Measurements from ENCODE around the gene NANOS3.

The NANOS3 gene

DNA sequence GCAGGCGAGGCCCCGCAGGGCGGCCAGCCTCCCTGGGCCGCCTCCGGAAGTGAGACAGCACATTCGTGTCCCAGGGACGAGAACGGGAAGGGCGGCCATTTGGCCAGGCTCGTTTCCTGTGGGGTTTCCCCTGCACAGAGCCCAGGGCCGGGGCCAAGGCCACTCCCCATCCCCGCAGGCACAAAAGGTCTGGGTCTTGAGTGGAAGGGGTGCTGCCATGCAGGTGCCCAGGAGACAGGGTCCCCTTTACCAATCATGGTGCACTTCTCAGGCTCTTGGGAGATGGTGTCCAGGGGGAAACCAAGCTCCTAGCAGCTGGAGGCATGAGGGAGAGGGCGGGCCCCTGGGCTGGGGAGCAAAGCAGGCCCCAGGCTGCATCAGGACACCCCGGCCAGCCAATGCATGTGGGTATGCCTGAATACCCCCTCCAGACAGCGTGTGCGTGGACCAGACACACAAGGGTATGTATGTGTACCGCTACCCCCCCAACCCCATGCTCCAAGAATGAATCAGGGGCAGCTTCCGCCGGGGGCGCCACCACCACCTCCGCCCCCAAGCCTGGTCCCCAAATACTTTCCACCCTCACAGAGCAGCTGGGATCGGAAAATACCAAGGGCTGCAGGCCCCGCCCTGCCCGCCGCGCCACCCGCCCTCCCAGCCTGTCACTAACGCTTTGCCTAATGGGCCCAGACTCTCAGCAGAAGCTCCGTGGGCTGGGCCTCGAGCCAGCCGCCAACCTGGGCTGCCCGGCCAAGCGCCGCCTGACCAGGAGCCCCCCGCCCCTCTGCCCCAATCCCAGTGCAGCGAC is 37.6 kb upstream of the NANOS3 start:
- Histone ChIP-seq H3K27ac (ENCODE audit: low read length) (peak overlapping the region; percentile 98), H3K9me3 (ENCODE audit: control insufficient read depth in 1 of 2, low read length in 2 of 2) (no peaks in the 10 kb centered on the region), H3K36me3 (ENCODE audit: control insufficient read depth in 1 of 2, insufficient read depth in 2 of 2, low read length in 2 of 2) (peaks cover 8 to 50% of the 10 kb centered on the region in 2 donors), H3K4me3 (ENCODE audit: low read depth in 1 of 2, low read length in 2 of 2) (peak overlapping the region; percentile 89 to 94), H3K27me3 (ENCODE audit: low read depth, low read length) (no peaks in the 10 kb centered on the region), H3K4me1 (ENCODE audit: control insufficient read depth in 1 of 2, insufficient read depth in 2 of 2, low read length in 2 of 2) (peaks cover 9 to 54% of the 10 kb centered on the region in 2 donors)

- Histone ChIP-seq H3K27ac (ENCODE audit: low read length) (peak overlapping the region; percentile 98), H3K36me3 (ENCODE audit: control insufficient read depth in 1 of 2, insufficient read depth in 2 of 2, low read length in 2 of 2) (peaks cover 6 to 46% of the 10 kb centered on the region in 2 donors), H3K9me3 (ENCODE audit: control insufficient read depth in 1 of 2, low read length in 2 of 2) (no peaks in the 10 kb centered on the region), H3K4me1 (ENCODE audit: control insufficient read depth in 1 of 2, insufficient read depth in 2 of 2, low read length in 2 of 2) (peaks cover 8 to 48% of the 10 kb centered on the region in 2 donors), H3K4me3 (ENCODE audit: low read depth in 1 of 2, low read length in 2 of 2) (peak overlapping the region; percentile 89 to 94), H3K27me3 (ENCODE audit: low read depth, low read length) (no peaks in the 10 kb centered on the region)
Measured at GRCh38 chr19:13839938-13840304, 37.0 kb upstream of the NANOS3 start.

DNA sequence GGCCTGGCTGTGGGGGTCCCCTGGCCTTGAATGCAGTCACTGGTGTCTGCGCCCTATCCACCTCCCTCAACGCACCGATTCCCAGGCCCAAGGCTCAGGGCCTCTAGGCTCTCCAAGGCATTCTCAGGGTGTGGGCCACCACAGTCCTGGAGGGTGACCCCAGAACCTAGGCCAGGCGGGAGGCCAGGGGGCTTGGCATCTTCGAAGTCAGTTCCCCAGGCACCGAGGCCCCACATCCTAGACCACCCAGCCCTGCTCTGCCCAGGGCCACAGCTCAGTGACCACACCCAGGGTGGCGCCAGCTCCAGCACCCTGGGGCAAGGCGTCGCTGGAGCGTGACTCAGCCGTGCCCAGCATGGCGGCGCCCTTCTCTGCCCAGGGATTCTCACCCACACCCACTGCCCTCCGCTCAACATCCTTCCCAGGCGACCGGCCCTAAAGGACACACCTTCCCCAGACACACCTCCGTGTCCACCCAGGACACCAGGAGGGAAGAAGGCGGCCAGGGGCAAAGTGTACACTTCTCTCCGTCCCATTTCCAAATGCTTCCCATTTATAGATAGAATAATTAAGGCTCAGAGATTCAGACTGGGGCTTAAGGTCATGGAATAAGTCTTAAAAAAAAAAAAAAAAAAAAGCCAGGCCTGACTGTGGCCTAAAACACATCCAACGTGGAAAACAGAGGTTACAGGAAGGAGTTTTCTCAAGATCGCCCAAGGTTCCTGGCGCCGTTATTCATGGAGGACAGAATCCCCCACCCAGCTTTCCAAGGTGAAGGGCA is 36.4 kb upstream of the NANOS3 start:
- H3K4me1 ChIP-seq (ENCODE audit: control insufficient read depth in 1 of 2, insufficient read depth in 2 of 2, low read length in 2 of 2), result peaks cover 8 to 47% of the 10 kb centered on the region in 2 donors
- H3K9me3 ChIP-seq (ENCODE audit: control insufficient read depth in 1 of 2, low read length in 2 of 2), result no peaks in the 10 kb centered on the region
- H3K27me3 ChIP-seq (ENCODE audit: low read depth, low read length), result no peaks in the 10 kb centered on the region
- peak overlapping the region; percentile 98 for H3K27ac ChIP-seq (ENCODE audit: low read length)
- H3K36me3 ChIP-seq (ENCODE audit: control insufficient read depth in 1 of 2, insufficient read depth in 2 of 2, low read length in 2 of 2), result peaks cover 6 to 46% of the 10 kb centered on the region in 2 donors
- peak overlapping the region; percentile 89 to 94 for H3K4me3 ChIP-seq (ENCODE audit: low read depth in 1 of 2, low read length in 2 of 2)

DNA sequence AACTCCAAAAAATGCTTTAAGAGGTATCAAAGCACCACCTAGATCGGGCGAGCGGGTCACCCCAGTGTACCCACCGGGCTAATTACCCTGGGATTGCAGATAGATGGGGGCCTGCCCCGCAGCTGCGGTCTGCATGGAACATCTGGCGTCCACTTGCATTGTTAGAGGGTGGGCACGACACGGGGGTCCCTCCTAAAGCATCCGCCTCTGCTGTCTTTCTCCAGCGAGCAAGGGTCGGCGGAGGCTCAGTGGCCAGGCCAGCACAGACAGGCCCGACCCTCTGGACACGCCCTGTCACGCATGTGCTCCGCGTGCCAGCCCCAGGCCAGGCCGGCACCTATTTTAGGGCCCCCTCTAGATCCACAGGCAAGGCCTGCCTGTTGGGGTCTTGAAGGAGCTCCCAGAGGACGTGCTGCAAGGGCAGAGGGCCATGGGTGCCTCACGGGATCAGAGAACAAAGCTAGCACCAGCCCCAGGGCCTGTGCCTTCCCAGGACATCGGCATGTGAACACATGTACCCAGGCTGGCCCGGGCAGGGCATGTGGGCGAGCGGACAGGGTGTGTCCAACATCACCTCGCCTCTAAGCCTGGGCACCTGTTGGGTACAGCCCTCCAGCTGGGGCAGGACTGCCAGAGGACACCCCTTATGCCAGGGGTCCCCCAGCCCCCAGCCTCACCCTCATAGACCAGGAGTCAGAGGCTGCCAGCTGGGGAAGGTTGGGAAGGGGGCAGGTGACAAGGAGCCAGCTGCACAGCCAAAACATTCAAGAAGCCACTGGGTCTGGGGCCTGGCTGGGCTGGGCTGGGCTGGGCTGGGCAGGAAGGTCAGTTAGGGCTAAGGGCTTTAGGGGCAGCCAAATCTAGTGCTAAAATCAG is 35.6 kb upstream of the NANOS3 start:
- Histone ChIP-seq H3K36me3 (ENCODE audit: control insufficient read depth in 1 of 2, insufficient read depth in 2 of 2, low read length in 2 of 2) (peaks cover 3 to 41% of the 10 kb centered on the region in 2 donors), H3K27me3 (ENCODE audit: low read depth, low read length) (no peaks in the 10 kb centered on the region), H3K4me1 (ENCODE audit: control insufficient read depth in 1 of 2, insufficient read depth in 2 of 2, low read length in 2 of 2) (peaks cover 8 to 39% of the 10 kb centered on the region in 2 donors), H3K9me3 (ENCODE audit: control insufficient read depth in 1 of 2, low read length in 2 of 2) (no peaks in the 10 kb centered on the region), H3K4me3 (ENCODE audit: low read depth in 1 of 2, low read length in 2 of 2) (peak overlapping the region; percentile 89 to 94), H3K27ac (ENCODE audit: low read length) (peak overlapping the region; percentile 98)

- Histone ChIP-seq H3K36me3 (ENCODE audit: control insufficient read depth in 1 of 2, insufficient read depth in 2 of 2, low read length in 2 of 2) (peaks cover 0 to 40% of the 10 kb centered on the region in 2 donors), H3K4me3 (ENCODE audit: low read depth in 1 of 2, low read length in 2 of 2) (peak overlapping the region; percentile 89 to 94), H3K27me3 (ENCODE audit: low read depth, low read length) (no peaks in the 10 kb centered on the region), H3K4me1 (ENCODE audit: control insufficient read depth in 1 of 2, insufficient read depth in 2 of 2, low read length in 2 of 2) (peaks cover 8 to 33% of the 10 kb centered on the region in 2 donors), H3K9me3 (ENCODE audit: control insufficient read depth in 1 of 2, low read length in 2 of 2) (no peaks in the 10 kb centered on the region), H3K27ac (ENCODE audit: low read length) (peak overlapping the region; percentile 98)
Measured at GRCh38 chr19:13841962-13842290, 35.0 kb upstream of the NANOS3 start.

DNA sequence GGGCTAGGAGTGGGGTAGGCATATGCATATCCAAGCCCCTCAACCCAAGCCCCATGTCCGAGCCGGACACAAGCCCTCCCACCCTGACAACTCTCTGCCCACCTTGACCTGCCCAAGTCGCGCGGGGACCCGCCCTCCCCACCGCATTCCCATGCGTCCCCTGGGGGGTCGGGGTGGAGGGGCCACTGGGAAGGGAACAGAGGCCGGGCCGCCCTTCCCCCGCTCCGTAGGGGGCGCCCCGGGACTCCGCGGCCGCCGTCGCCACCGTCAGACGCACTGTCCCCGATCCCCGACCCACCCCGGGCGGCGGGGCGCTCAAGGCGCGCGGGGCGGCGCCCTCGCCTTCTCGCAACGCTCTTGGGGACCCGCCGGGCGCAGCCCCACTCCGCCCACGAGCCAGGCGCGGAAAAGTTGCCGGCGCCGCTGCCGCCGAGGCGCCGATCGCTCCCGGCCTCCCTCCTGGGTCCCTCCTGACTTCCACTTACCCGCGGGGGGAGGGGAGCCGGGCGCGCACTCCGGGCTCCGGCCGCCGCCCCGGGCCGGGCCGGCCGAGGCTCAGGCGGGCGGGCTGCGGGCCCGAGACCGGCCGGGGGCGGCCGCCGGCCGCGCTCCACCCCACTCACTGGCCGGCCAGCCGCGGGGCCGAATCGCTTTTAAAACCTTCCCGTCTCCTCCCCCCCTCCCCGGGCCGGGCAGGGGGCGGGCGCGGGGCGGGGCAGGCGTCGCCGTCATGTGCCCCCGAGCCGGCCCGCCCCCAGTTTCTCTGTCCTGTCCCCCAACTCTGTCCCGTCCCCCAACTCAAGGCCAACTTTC is 34.4 kb upstream of the NANOS3 start:
- Histone ChIP-seq H3K9me3 (ENCODE audit: control insufficient read depth in 1 of 2, low read length in 2 of 2) (no peaks in the 10 kb centered on the region), H3K36me3 (ENCODE audit: control insufficient read depth in 1 of 2, insufficient read depth in 2 of 2, low read length in 2 of 2) (peaks cover 0 to 40% of the 10 kb centered on the region in 2 donors), H3K27me3 (ENCODE audit: low read depth, low read length) (no peaks in the 10 kb centered on the region), H3K27ac (ENCODE audit: low read length) (peak overlapping the region; percentile 98), H3K4me1 (ENCODE audit: control insufficient read depth in 1 of 2, insufficient read depth in 2 of 2, low read length in 2 of 2) (peaks cover 8 to 27% of the 10 kb centered on the region in 2 donors), H3K4me3 (ENCODE audit: low read depth in 1 of 2, low read length in 2 of 2) (peak overlapping the region; percentile 89 to 94)

- no peaks in the 10 kb centered on the region for H3K27me3 ChIP-seq (ENCODE audit: low read depth, low read length)
- H3K4me1 ChIP-seq (ENCODE audit: control insufficient read depth in 1 of 2, insufficient read depth in 2 of 2, low read length in 2 of 2), result peaks cover 8 to 20% of the 10 kb centered on the region in 2 donors
- peak overlapping the region; percentile 66 to 67 for H3K4me3 ChIP-seq (ENCODE audit: low read depth in 1 of 2, low read length in 2 of 2)
- peaks cover 0 to 40% of the 10 kb centered on the region in 2 donors for H3K36me3 ChIP-seq (ENCODE audit: control insufficient read depth in 1 of 2, insufficient read depth in 2 of 2, low read length in 2 of 2)
- H3K27ac ChIP-seq (ENCODE audit: low read length), result peak overlapping the region; percentile 97
- no peaks in the 10 kb centered on the region for H3K9me3 ChIP-seq (ENCODE audit: control insufficient read depth in 1 of 2, low read length in 2 of 2)
Measured at GRCh38 chr19:13843104-13843921, 33.6 kb upstream of the NANOS3 start.

DNA sequence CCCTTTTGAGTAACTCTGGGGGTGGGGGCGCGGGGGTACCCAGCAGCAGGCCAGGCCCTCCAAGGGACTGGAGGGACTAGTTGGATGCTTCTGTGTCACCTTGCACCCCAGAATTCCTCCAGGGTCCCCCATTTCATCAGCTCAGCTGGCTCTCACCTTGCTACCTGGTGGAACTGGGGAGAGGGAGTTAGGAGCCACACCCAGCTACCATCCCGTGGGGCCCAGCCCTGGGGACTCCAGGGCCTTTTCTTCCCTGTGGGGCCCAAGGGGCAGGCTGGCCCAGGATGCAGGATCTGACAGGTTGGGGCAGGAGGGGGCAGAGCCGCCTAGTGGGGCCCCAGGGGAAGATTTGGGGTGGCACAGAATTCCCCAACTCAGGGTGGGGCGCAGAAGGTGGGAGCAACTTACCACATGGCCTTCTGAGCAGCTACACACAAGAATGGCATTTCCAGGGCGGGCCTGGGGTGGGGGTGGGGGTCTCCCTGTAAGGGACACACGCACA is 32.8 kb upstream of the NANOS3 start:
- no peaks in the 10 kb centered on the region for H3K9me3 ChIP-seq (ENCODE audit: control insufficient read depth in 1 of 2, low read length in 2 of 2)
- peaks cover 12 to 20% of the 10 kb centered on the region in 2 donors for H3K4me1 ChIP-seq (ENCODE audit: control insufficient read depth in 1 of 2, insufficient read depth in 2 of 2, low read length in 2 of 2)
- H3K36me3 ChIP-seq (ENCODE audit: control insufficient read depth in 1 of 2, insufficient read depth in 2 of 2, low read length in 2 of 2), result peaks cover 0 to 37% of the 10 kb centered on the region in 2 donors
- H3K27me3 ChIP-seq (ENCODE audit: low read depth, low read length), result no peaks in the 10 kb centered on the region
- H3K27ac ChIP-seq (ENCODE audit: low read length), result peak overlapping the region; percentile 97
- peak overlapping the region in 1 of 2 donors; percentile 66 for H3K4me3 ChIP-seq (ENCODE audit: low read depth in 1 of 2, low read length in 2 of 2)

DNA sequence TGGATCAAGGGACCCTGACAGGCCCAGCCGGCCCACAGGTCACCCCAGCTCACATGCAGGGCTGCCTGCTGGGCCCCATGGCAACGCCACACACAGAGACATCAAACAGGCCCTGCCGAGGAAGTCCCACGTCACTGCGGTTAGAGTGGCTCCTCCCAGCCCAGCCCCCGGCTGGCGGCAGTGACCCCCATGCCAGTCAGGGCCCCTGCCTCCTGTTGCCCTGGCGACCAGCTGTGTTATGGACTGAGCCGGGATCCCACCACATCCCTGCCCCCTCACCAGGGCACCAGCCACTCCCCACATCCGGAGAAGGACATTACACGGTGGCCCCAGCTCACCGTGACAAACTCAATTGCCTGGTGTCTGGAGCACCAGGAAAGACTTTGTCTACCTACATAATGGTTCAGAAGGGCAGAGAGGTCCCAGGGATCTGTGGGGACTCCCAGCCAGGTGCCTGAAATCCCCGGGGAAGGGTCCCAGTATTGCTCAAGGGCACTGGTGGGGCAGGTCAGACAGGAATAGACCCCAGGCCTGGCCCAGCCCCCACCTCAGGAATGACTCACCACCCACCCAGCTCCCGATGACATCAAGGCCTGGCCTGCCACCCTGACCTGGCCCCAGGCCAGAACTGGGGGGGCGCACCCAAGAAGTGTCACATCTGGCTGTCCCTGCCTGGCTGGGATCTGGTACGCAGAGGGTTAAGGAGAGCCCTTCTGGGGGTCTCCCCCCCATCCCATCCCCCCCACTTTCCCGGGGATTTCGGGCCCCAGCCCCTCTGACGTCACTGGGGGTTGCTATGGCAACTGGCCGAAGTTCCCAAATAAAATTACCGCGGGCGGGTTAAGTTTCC is 30.2 kb upstream of the NANOS3 start:
- peak overlapping the region; percentile 99 for H3K27ac ChIP-seq (ENCODE audit: low read length)
- H3K4me1 ChIP-seq (ENCODE audit: control insufficient read depth in 1 of 2, insufficient read depth in 2 of 2, low read length in 2 of 2), result peaks cover 17 to 38% of the 10 kb centered on the region in 2 donors
- H3K36me3 ChIP-seq (ENCODE audit: control insufficient read depth in 1 of 2, insufficient read depth in 2 of 2, low read length in 2 of 2), result peaks cover 0 to 29% of the 10 kb centered on the region in 2 donors
- H3K4me3 ChIP-seq (ENCODE audit: low read depth in 1 of 2, low read length in 2 of 2), result peak overlapping the region; percentile 33 to 60
- no peaks in the 10 kb centered on the region for H3K27me3 ChIP-seq (ENCODE audit: low read depth, low read length)
- H3K9me3 ChIP-seq (ENCODE audit: control insufficient read depth in 1 of 2, low read length in 2 of 2), result no peaks in the 10 kb centered on the region

Data from muscle layer of duodenum (tissue), 2 donors.